Stimulated activated CD8-positive, alpha-beta memory T cell treated with anti-CD3 and anti-CD28 coated beads, Interleukin-4, amount 100 ng/mL, for 1 hour (primary cell): Measurements from ENCODE around the gene ZBTB18.

Experiments
- DNase-seq, 2 donors: peaks; one replicate each; pipeline ENCODE4 v3.0.0-alpha.2; 2020; ENCODE audit warnings: low read depth in 2 of 2, low spot score in 1 of 2

ZBTB18 gene

GRCh38 chr1:244060686-244061085, 9.6 kb downstream of the ZBTB18 start:
- DNase-seq: no peak

DNA sequence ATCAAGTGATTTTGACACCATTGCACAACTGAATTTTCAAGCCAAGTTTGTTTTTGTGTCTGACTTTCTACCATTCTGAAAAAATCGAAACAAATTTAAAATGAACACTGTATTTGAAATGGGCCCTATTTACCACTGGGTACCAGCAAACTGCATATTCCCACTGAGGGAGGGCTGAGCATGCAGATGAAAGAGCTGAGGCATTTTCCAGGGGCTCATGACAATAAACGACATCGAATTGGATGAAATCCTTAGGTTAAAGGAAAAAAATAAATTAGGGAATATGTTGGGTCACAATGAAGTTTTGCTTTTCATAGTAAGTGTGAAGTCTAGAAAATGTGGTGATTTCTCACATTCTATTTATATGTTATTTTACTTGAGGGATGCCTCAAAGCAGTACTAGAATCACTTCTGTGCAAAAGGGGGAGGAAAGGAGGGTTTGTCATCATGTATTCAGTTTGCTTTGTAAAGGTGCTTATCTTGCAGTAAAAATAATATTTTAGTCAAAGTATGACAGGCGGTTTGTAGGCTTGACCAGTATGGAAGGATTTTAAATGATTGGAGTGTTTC, 11.2 kb downstream of the ZBTB18 start:
- DNase-seq: no peak

DNA sequence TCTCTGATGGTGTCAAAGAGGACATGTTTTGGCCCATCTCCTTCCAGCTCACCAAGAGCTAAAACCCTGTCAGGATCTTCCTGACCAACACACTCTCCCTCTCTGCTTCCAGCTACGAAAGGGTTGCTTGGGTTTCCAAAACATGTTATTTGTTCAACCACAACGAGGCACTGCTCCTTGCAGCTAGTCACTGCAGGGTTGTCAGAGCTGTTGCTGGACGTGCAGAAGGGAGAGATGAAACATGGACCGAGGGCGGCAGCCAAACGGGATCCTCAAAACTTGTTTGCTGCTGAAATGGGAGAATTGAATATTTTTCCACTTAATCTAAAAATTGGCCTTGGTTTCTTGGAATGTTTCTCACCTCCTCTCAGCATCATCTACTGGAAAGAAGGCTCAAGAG, 12.4 kb downstream of the ZBTB18 start:
- no peak for DNase-seq

- no peak for DNase-seq
These were observed 13.5 kb downstream of the ZBTB18 start for GRCh38 chr1:244064621-244065020.

DNA sequence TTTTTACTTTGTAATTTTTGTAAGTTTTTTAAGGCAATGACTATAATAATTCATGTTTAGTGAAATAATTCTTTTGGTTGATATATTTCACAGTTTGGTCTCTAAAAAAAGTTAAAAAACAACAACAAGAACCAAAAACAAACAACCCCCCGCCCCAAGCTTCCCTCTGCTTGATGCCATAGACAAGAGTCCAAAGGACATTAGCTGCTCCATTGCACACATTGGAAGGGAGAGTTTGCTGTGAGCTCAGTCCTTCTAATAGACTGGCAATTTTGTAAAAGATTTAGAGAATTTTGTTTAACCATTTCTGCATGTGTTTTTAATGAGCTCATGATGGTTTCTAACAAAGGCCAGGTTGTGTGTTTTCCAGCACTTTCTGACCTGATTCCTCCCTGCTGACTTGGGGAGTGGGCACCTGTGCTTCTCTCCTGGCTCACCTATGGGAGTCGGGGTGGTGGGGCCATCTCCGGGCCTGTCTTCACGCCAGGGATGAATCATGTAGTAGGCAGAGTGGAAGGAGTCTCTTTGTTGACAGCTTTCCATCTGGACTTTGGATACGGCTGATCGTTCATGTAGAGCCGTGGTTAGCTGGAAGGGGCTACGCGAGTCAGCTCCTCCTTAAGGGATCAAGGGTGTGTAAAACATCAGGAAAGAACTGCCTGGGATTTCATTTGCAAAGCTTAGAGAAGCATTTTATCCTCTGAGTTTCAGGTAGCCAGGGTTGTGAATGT, 14.1 kb downstream of the ZBTB18 start:
- DNase-seq: no peak

DNA sequence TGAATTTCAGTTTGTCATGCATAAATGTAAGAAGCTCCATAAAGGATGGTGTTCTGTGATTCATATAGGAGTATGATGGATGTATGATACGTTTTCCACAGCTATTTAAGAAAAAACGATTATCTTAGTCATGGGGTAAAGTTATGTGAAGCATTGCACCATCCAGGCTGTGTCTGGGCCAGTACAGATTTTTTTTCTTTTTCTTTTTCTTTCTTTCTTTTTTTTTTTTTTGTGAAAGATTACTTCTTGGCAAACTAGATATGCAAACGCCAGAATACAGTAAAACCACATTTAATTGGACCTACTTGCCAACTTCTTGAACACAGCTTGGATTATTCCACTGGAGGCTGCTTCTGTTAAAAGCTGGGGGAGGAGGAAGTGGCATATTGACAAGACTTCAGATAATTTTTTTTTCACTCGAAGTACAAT, 14.9 kb downstream of the ZBTB18 start:
- no peak for DNase-seq

- DNase-seq: no peak
These were observed 16.1 kb downstream of the ZBTB18 start for GRCh38 chr1:244066954-244067716.

DNA sequence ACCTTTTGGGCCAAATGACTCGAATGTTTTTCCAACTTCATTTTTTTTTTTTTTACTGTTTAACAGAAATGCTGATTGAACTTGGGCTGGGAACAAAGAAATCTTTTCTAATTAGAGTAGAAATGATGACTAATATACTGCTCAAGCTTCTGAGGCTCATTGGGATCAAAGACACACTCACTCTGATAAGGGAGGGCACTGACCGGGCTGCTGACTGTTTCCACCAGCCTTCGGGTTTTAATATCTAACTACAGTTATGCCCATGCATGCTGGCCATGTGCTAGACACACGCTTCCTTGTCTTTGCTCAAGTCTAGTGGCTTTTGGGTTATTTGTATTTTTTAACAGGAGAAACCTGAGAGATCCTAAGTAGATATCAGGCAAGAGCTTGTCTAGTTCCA, 16.8 kb downstream of the ZBTB18 start:
- DNase-seq: no peak

- DNase-seq: no peak
These were observed 17.5 kb downstream of the ZBTB18 start for GRCh38 chr1:244068567-244068966.

GRCh38 chr1:244069326-244069898, 18.3 kb downstream of the ZBTB18 start:
- DNase-seq: no peak

DNA sequence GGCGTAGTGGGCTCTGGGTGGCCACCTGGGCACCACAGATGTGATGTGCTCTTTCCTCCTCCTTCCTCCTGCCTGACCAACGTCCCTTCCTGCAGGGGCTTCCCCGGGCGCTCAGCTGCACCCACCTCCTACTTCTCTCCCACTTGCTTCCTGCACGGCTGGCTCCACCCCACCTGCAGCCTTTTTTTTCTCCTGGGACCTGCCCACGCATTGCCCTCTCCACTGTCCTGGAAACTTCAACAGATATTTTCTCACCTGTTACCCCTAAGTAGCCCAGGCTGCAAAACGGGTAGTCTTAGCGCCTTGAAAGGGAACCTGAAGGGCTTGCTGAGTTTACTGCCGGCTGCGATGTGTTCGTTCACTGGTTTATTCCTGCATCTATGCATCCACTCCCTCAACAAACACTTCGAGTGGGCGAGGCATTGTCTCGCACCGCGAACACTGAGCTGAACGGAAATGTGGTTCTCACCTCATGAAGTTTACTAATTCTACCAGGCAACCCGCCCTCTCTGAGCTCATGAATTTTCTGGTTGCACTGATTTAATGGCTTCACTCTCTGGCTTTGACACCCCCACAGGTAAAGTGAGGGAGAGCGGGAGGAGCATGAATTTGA, 23.6 kb downstream of the ZBTB18 start:
- DNase-seq: peak; percentile 20 to 51

- no peak for DNase-seq
These were observed 24.2 kb downstream of the ZBTB18 start for GRCh38 chr1:244075247-244075722.

GRCh38 chr1:244076740-244077139, 25.7 kb downstream of the ZBTB18 start:
- no peak for DNase-seq

- no peak for DNase-seq
These were observed 26.6 kb downstream of the ZBTB18 start for GRCh38 chr1:244077473-244078220.

DNA sequence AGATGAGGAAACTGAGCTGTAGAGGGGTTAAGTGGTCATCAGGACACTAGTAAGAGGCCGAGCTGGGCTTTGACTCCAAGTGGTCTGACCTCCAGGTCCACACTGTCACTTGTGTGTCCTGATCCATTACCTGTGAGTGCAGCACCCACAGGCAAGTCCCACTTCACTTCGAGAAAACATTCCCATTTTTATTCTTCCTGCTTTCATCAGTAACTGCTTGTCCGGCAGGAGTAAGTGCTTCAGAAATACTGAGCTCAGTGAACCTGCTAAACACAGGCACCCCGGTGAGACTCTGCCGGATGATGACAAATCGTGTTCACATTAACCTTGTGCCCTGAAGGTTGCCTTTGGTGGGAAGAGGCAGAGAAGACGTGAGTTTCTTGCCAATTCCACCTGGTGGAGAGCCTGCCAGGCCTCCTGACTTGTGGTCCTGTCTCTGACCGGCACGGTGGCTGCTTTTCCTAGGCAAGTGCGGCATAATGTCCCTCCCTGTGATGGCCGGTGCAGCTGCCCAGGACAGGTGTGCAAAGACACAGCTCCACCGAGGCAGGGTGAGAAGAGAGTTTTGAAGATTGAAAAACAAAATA, 29.4 kb downstream of the ZBTB18 start:
- DNase-seq: no peak

DNA sequence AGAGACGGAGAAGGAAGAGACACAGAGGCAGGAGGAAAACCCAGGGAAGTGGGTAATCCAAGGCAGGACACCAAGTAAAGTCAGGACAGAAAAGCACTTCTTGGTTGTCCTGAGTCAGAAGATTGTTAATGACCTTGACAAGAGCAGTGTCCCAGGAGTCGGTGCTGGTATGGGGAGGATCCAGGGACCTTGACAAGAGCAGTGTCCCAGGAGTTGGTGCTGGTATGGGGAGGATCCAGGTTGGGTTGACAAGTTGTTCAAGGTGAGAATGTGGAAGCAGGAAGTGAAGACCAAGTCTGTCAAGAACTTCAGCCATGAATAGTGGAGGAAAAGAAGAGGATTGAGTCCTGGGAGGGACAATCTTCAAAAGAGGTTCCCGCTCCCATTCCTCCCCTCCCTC, 31.9 kb downstream of the ZBTB18 start:
- no peak for DNase-seq

- no peak for DNase-seq
These were observed 32.4 kb downstream of the ZBTB18 start for GRCh38 chr1:244083383-244083943.

- no peak for DNase-seq
These were observed 33.7 kb downstream of the ZBTB18 start for GRCh38 chr1:244084763-244085162.

GRCh38 chr1:244085891-244086290, 34.8 kb downstream of the ZBTB18 start:
- DNase-seq: no peak

DNA sequence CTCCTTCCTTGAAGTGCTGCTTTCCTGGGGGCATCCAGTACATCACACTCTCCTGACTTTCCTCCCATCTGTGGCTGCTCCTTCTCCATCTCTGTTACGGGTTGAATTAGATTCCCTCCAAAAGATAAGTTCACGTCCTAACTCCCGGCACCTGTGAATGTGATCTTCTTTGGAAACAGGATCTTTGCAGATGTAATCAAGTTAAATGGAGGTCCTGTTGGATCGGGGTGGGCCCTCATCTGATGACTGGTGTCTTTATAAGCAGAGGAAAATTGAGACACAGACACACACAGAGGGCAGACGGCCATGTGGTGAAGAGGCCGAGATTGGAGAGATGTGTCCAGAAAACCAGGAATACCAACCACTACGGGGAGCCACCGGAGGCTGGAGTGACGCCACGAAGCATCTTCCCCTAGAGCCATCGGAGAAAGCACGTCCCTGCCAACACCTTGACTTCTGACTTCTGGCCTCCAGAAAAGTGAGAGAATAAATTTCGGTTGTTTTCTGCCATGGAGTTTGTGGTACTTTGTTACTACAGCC, 36.0 kb downstream of the ZBTB18 start:
- no peak for DNase-seq
